CD4-positive, alpha-beta T cell treated with Interferon alpha-2 for 1 hour (primary cell): ENCODE data around the gene MS4A6A.
"Not testable (repeated sequence)": the region's sequence is repeated elsewhere in the genome, so short reads cannot be mapped to it uniquely, and the experiment has no call there.

Source experiments
- DNase-seq, 2 donors: peaks; one replicate each; pipeline ENCODE4 v3.0.0-alpha.2; 2020 to 2022

The MS4A6A gene

GRCh38 chr11:60182541-60183330 lies at the start of gene MS4A6A:
Gene MS4A6A (minus strand): TSS chr11:60183083. CDS start chr11:60181727, 1,356 bp downstream.
- no peak for DNase-seq

GRCh38 chr11:60230681-60231080 lies 47.8 kb upstream of the MS4A6A start:
- DNase-seq = no peak

GRCh38 chr11:60222141-60222540 lies 39.3 kb upstream of the MS4A6A start:
- DNase-seq = no peak

- DNase-seq = no peak
Observed at GRCh38 chr11:60221692-60222091, 38.8 kb upstream of the MS4A6A start.

- no peak for DNase-seq
Observed at GRCh38 chr11:60221181-60221580, 38.3 kb upstream of the MS4A6A start.

- no peak for DNase-seq
Observed at GRCh38 chr11:60214386-60214785, 31.5 kb upstream of the MS4A6A start.

- no peak for DNase-seq
Observed at GRCh38 chr11:60211206-60211605, 28.3 kb upstream of the MS4A6A start.

- DNase-seq = no peak
Observed at GRCh38 chr11:60209977-60210376, 27.1 kb upstream of the MS4A6A start.

GRCh38 chr11:60208951-60209350 lies 26.1 kb upstream of the MS4A6A start:
- DNase-seq = no peak

- no peak for DNase-seq
Observed at GRCh38 chr11:60208146-60208895, 25.4 kb upstream of the MS4A6A start.

GRCh38 chr11:60206616-60207015 lies 23.7 kb upstream of the MS4A6A start:
- no peak for DNase-seq

- DNase-seq = no peak
Observed at GRCh38 chr11:60204922-60205321, 22.0 kb upstream of the MS4A6A start.

GRCh38 chr11:60201334-60201733 lies 18.5 kb upstream of the MS4A6A start:
- not testable (repeated sequence) for DNase-seq

GRCh38 chr11:60197442-60197841 lies 14.6 kb upstream of the MS4A6A start:
- DNase-seq = no peak

- DNase-seq = no peak
Observed at GRCh38 chr11:60195923-60196368, 13.1 kb upstream of the MS4A6A start.

- no peak for DNase-seq
Observed at GRCh38 chr11:60194511-60194910, 11.6 kb upstream of the MS4A6A start.

GRCh38 chr11:60193687-60194433 lies 11.0 kb upstream of the MS4A6A start:
- peak; percentile 56 to 66 for DNase-seq

- not testable (repeated sequence) for DNase-seq
Observed at GRCh38 chr11:60192564-60192963, 9.7 kb upstream of the MS4A6A start.

- not testable (repeated sequence) for DNase-seq
Observed at GRCh38 chr11:60188481-60188880, 5.6 kb upstream of the MS4A6A start.

GRCh38 chr11:60186128-60186527 lies 3.2 kb upstream of the MS4A6A start:
- DNase-seq = not testable (repeated sequence)

GRCh38 chr11:60185512-60185827 lies 2.6 kb upstream of the MS4A6A start:
- DNase-seq = not testable (repeated sequence)

- DNase-seq = peak in 1 of 2 donors; percentile 6
Observed at GRCh38 chr11:60184824-60185511, 2.1 kb upstream of the MS4A6A start.
